ENCODE measurements around the gene CHRM5.
"Not testable (repeated sequence)": the region's sequence is repeated elsewhere in the genome, so short reads cannot be mapped to it uniquely, and the experiment has no call there.

The CHRM5 gene

GRCh38 chr15:33982516-33982915 lies 14.2 kb downstream of the CHRM5 start:
- no peak for TF ChIP-seq CTCF (IDR thresholded peaks at IDR 0.05; ENCODE audit: low read depth, low read length)
- in situ Hi-C loops (cut with HindIII; ENCODE audit: low sequenced_read_pairs), result no loop called here

GRCh38 chr15:33985287-33985686 lies 17.0 kb downstream of the CHRM5 start:
- H3K4me3 ChIP-seq (ENCODE audit: low read depth, low read length), result no peak overlapping the region
- DNase-seq (ENCODE audit: low read depth, low spot score), result peak; percentile 93
- TF ChIP-seq CTCF (IDR thresholded peaks at IDR 0.05; ENCODE audit: low read depth, low read length), result no peak
- in situ Hi-C loops (cut with HindIII; ENCODE audit: low sequenced_read_pairs), result no loop called here

More at GRCh38 chr15:33982516-33982915, 14.2 kb downstream of the CHRM5 start:
- DNase-seq (ENCODE audit: low read depth, low spot score), result no peak
- no peak overlapping the region for H3K4me3 ChIP-seq (ENCODE audit: low read depth, low read length)

- TF ChIP-seq CTCF (IDR thresholded peaks at IDR 0.05; ENCODE audit: low read depth, low read length), result no peak
- in situ Hi-C loops (cut with HindIII; ENCODE audit: low sequenced_read_pairs), result no loop called here
- no peak overlapping the region for H3K4me3 ChIP-seq (ENCODE audit: low read depth, low read length)
- DNase-seq (ENCODE audit: low read depth, low spot score), result no peak
Measured at GRCh38 chr15:33985751-33986150, 17.5 kb downstream of the CHRM5 start.

GRCh38 chr15:33987444-33987843 lies 19.1 kb downstream of the CHRM5 start:
- TF ChIP-seq CTCF (IDR thresholded peaks at IDR 0.05; ENCODE audit: low read depth, low read length), result no peak
- in situ Hi-C loops (cut with HindIII; ENCODE audit: low sequenced_read_pairs), result no loop called here
- H3K4me3 ChIP-seq (ENCODE audit: low read depth, low read length), result no peak overlapping the region
- DNase-seq (ENCODE audit: low read depth, low spot score), result no peak

- in situ Hi-C loops (cut with HindIII; ENCODE audit: low sequenced_read_pairs), result no loop called here
- H3K4me3 ChIP-seq (ENCODE audit: low read depth, low read length), result no peak overlapping the region
- no peak for TF ChIP-seq CTCF (IDR thresholded peaks at IDR 0.05; ENCODE audit: low read depth, low read length)
- no peak for DNase-seq (ENCODE audit: low read depth, low spot score)
Measured at GRCh38 chr15:33988384-33988783, 20.1 kb downstream of the CHRM5 start.

- H3K4me3 ChIP-seq (ENCODE audit: low read depth, low read length), result no peak overlapping the region
- in situ Hi-C loops (cut with HindIII; ENCODE audit: low sequenced_read_pairs), result no loop called here
- DNase-seq (ENCODE audit: low read depth, low spot score), result peak; percentile 44
- peak; percentile 71 for TF ChIP-seq CTCF (IDR thresholded peaks at IDR 0.05; ENCODE audit: low read depth, low read length)
Measured at GRCh38 chr15:33994005-33994615, 25.8 kb downstream of the CHRM5 start.

GRCh38 chr15:33995666-33996065 lies 27.4 kb downstream of the CHRM5 start:
- DNase-seq (ENCODE audit: low read depth, low spot score); in situ Hi-C loops (cut with HindIII; ENCODE audit: low sequenced_read_pairs); H3K4me3 ChIP-seq (ENCODE audit: low read depth, low read length): not testable (repeated sequence)

Data from astrocyte of the spinal cord (primary cell).